Glomerular endothelial cell (primary cell): ENCODE data around the gene C1orf87. TPM values are rescaled to one million over a fixed set of nuclear protein-coding genes. Genes with fewer than 3 reads are reported as not detected.

Source experiments
- DNase-seq: peaks from one replicate; pipeline ENCODE4 v3.0.0-alpha.2; 2011; ENCODE audit warnings: low read depth, low spot score; ENCODE audit errors: extremely low read depth
- total RNA-seq: library from RNA; depleted of rRNA; stranded (reverse); fragments of >200 nt; gene quantifications from 2 replicates; pipeline ENCODE4 v1.2.3, GENCODE V29; 2015

The C1orf87 gene
- total RNA-seq, 1 donor from 2014 or later = not detected

GRCh38 chr1:59952065-59952464 lies 121.5 kb downstream of the C1orf87 start:
- no peak for DNase-seq

- no peak for DNase-seq
Observed at GRCh38 chr1:59949648-59950047, 123.9 kb downstream of the C1orf87 start.

GRCh38 chr1:59948990-59949389 lies 124.6 kb downstream of the C1orf87 start:
- DNase-seq = no peak

GRCh38 chr1:59947047-59947938 lies 126.3 kb downstream of the C1orf87 start:
- peak; percentile 52 for DNase-seq

- DNase-seq = no peak
Observed at GRCh38 chr1:59945790-59946189, 127.8 kb downstream of the C1orf87 start.

Other genes with a start within 250 kb of the C1orf87 start
- gene CYP2J2, start 147.0 kb downstream of the C1orf87 start, total RNA-seq = 0.05 and 0.58 TPM in 2 replicates